Calu3 (cell line): ENCODE measurements around the gene ATP6V1G3. TPM values are rescaled to one million over a fixed set of nuclear protein-coding genes. Genes with fewer than 3 reads are reported as not detected.
A peak's percentile ranks its signal among the peaks of the same experiment; 100 is the strongest.
"Not testable (repeated sequence)": the region's sequence is repeated elsewhere in the genome, so short reads cannot be mapped to it uniquely, and the experiment has no call there.

Experiments
- BruUV-seq: library from RNA; stranded (reverse); fragments of 400-500 nt; replicated peaks from 2 replicates; lab custom pipeline; 2021; lab: Mats Ljungman, UMichigan
- CTCF ChIA-PET: fragments of 300-600 bp; sonication (Branson Sonifier 250); formaldehyde crosslinking; loops from one replicate; lab custom pipeline; 2022; ENCODE audit warnings: antibody characterized with exemption; lab: Charles Lee
- DNase-seq: peaks from one replicate; pipeline ENCODE4 v3.0.0; 2022
- H3K27ac Mint-ChIP-seq: one replicate; pipeline ENCODE4 v1.8.0; 2022; ENCODE audit warnings: mixed read lengths; ENCODE audit not compliant: unreplicated experiment
- H3K27me3 Mint-ChIP-seq: one replicate; pipeline ENCODE4 v1.8.0; 2022; ENCODE audit warnings: mixed read lengths; ENCODE audit not compliant: unreplicated experiment
- H3K36me3 Mint-ChIP-seq: one replicate; pipeline ENCODE4 v1.8.0; 2022; ENCODE audit warnings: mild to moderate bottlenecking, moderate library complexity, mixed read lengths; ENCODE audit not compliant: insufficient read depth, unreplicated experiment
- H3K4me1 Mint-ChIP-seq: one replicate; pipeline ENCODE4 v1.8.0; 2022; ENCODE audit warnings: mild to moderate bottlenecking, low read depth, mixed read lengths; ENCODE audit not compliant: unreplicated experiment
- H3K4me3 Mint-ChIP-seq: one replicate; pipeline ENCODE4 v1.8.0; 2022; ENCODE audit warnings: mild to moderate bottlenecking, low read depth, moderate library complexity, mixed read lengths; ENCODE audit not compliant: unreplicated experiment
- H3K9me3 Mint-ChIP-seq: one replicate; pipeline ENCODE4 v1.8.0; 2022; ENCODE audit warnings: low read depth, mixed read lengths; ENCODE audit not compliant: unreplicated experiment
- intact Hi-C: fragments of 100-400 bp; cut with micrococcal nuclease; formaldehyde crosslinking; loops from one replicate; pipeline ENCODE4 v1.10.0; 2022; ENCODE audit not compliant: unreplicated experiment
- total RNA-seq: library from RNA; stranded (reverse); gene quantifications from 2 replicates; pipeline ENCODE4 v1.2.3, GENCODE V29; 2022
- TF ChIP-seq, protein P1 (sequence below): fragments of 200-600 bp; IDR thresholded peaks from one replicate; pipeline ENCODE4 v1.8.0; 2022; ENCODE audit warnings: antibody characterized with exemption; ENCODE audit not compliant: unreplicated experiment

Gene ATP6V1G3
- total RNA-seq, 1 experiment from 2014 or later, result not detected

GRCh38 chr1:198481661-198482060 lies 58.8 kb downstream of the ATP6V1G3 start:
- Mint-ChIP-seq H3K4me3 (no peak overlapping the region), H3K36me3 (no peaks in the 10 kb centered on the region), H3K4me1 (peaks cover 19% of the 10 kb centered on the region), H3K27ac (no peak overlapping the region), H3K9me3 (no peaks in the 10 kb centered on the region), H3K27me3 (no peaks in the 10 kb centered on the region)
- no TSS peak for BruUV-seq
- CTCF ChIA-PET, result interaction anchor here (0.7 to 1.7 kb wide), 2 partner anchors 12 to 15 kb away, joined by 3 to 8 read pairs; no protein-coding TSS in a partner anchor
- TF ChIP-seq, protein P1, sequence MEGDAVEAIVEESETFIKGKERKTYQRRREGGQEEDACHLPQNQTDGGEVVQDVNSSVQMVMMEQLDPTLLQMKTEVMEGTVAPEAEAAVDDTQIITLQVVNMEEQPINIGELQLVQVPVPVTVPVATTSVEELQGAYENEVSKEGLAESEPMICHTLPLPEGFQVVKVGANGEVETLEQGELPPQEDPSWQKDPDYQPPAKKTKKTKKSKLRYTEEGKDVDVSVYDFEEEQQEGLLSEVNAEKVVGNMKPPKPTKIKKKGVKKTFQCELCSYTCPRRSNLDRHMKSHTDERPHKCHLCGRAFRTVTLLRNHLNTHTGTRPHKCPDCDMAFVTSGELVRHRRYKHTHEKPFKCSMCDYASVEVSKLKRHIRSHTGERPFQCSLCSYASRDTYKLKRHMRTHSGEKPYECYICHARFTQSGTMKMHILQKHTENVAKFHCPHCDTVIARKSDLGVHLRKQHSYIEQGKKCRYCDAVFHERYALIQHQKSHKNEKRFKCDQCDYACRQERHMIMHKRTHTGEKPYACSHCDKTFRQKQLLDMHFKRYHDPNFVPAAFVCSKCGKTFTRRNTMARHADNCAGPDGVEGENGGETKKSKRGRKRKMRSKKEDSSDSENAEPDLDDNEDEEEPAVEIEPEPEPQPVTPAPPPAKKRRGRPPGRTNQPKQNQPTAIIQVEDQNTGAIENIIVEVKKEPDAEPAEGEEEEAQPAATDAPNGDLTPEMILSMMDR, result no peak
- no peak for DNase-seq
- intact Hi-C loops, result no loop called here

- CTCF ChIA-PET, result interaction anchor here (1.7 kb wide), 1 partner anchor 16 kb away, joined by 8 read pairs; no protein-coding TSS in a partner anchor
- H3K9me3 Mint-ChIP-seq, result no peaks in the 10 kb centered on the region
- H3K4me1 Mint-ChIP-seq, result peaks cover 23% of the 10 kb centered on the region
- DNase-seq, result no peak
- no TSS peak for BruUV-seq
- peak overlapping the region; percentile 18 for H3K27ac Mint-ChIP-seq
- H3K36me3 Mint-ChIP-seq, result no peaks in the 10 kb centered on the region
- TF ChIP-seq, protein P1, result no peak
- intact Hi-C loops, result no loop called here
- H3K4me3 Mint-ChIP-seq, result no peak overlapping the region
- H3K27me3 Mint-ChIP-seq, result no peaks in the 10 kb centered on the region
Observed at GRCh38 chr1:198480876-198481275, 59.6 kb downstream of the ATP6V1G3 start.

GRCh38 chr1:198477354-198477753 lies 63.1 kb downstream of the ATP6V1G3 start:
- H3K36me3 Mint-ChIP-seq, H3K27me3 Mint-ChIP-seq, DNase-seq, BruUV-seq, intact Hi-C loops, H3K4me3 Mint-ChIP-seq, H3K9me3 Mint-ChIP-seq, H3K27ac Mint-ChIP-seq: not testable (repeated sequence)
- CTCF ChIA-PET, result interaction anchor here (0.5 kb wide), 1 partner anchor 209 kb away, joined by 3 read pairs; no protein-coding TSS in a partner anchor
- peaks cover 23% of the 10 kb centered on the region for H3K4me1 Mint-ChIP-seq

Other genes with a start within 250 kb of the ATP6V1G3 start
- not detected in 2 replicates for gene PTPRC, start 98.4 kb upstream of the ATP6V1G3 start, total RNA-seq